NCI-H2171 (cell line): ENCODE results near the gene ODF2.
"Not testable (repeated sequence)": the region's sequence is repeated elsewhere in the genome, so short reads cannot be mapped to it uniquely, and the experiment has no call there.

ENCODE experiments used
- DNase-seq: peaks from one replicate; lab custom pipeline; 2025; lab: John Stamatoyannopoulos, UW

The ODF2 gene

GRCh38 chr9:128424268-128424780, 31.5 kb upstream of the ODF2 start:
- no peak for DNase-seq

GRCh38 chr9:128428644-128429512, 26.9 kb upstream of the ODF2 start:
- DNase-seq, result no peak

- peak; percentile 95 for DNase-seq
These were observed 26.2 kb upstream of the ODF2 start for GRCh38 chr9:128429513-128430086.

GRCh38 chr9:128431207-128431606, 24.6 kb upstream of the ODF2 start:
- DNase-seq, result no peak

- DNase-seq, result no peak
These were observed 21.5 kb upstream of the ODF2 start for GRCh38 chr9:128434340-128434739.

GRCh38 chr9:128435611-128436010, 20.2 kb upstream of the ODF2 start:
- no peak for DNase-seq

- DNase-seq, result peak; percentile 86
These were observed 17.3 kb upstream of the ODF2 start for GRCh38 chr9:128438343-128439109.

GRCh38 chr9:128439273-128439672, 16.5 kb upstream of the ODF2 start:
- peak; percentile 72 for DNase-seq

- no peak for DNase-seq
These were observed 13.7 kb upstream of the ODF2 start for GRCh38 chr9:128442150-128442549.

GRCh38 chr9:128446505-128446904, 9.3 kb upstream of the ODF2 start:
- not testable (repeated sequence) for DNase-seq

GRCh38 chr9:128448746-128449145, 7.1 kb upstream of the ODF2 start:
- no peak for DNase-seq

GRCh38 chr9:128454991-128455390, 815 bp upstream of the ODF2 start:
- DNase-seq, result no peak

GRCh38 chr9:128456613-128457061, 831 bp downstream of the ODF2 start:
- peak; percentile 72 for DNase-seq

GRCh38 chr9:128457207-128457606, 1.4 kb downstream of the ODF2 start:
- no peak for DNase-seq

GRCh38 chr9:128459011-128459410, 3.2 kb downstream of the ODF2 start:
- DNase-seq, result no peak

GRCh38 chr9:128469070-128469469, 13.3 kb downstream of the ODF2 start:
- no peak for DNase-seq

GRCh38 chr9:128470560-128470959, 14.8 kb downstream of the ODF2 start:
- DNase-seq, result no peak

GRCh38 chr9:128473104-128473503, 17.3 kb downstream of the ODF2 start:
- DNase-seq, result no peak

GRCh38 chr9:128475867-128476266, 20.1 kb downstream of the ODF2 start:
- DNase-seq, result no peak

GRCh38 chr9:128479262-128479661, 23.5 kb downstream of the ODF2 start:
- no peak for DNase-seq

- no peak for DNase-seq
These were observed 25.8 kb downstream of the ODF2 start for GRCh38 chr9:128481561-128481960.

GRCh38 chr9:128482186-128482585, 26.4 kb downstream of the ODF2 start:
- DNase-seq, result no peak
